SK-N-MC (cell line): Measurements from ENCODE around the gene ZNF22.

Experiments
- EZH2 ChIP-seq: fragments of 200-600 bp; sonication (generic); IDR thresholded peaks from one replicate; pipeline ENCODE4 v1.6.1; 2017; ENCODE audit warnings: antibody characterized with exemption
- POLR2AphosphoS5 ChIP-seq: IDR thresholded peaks from 2 replicates; pipeline ENCODE4 v1.6.1; 2012; ENCODE audit warnings: mild to moderate bottlenecking, low read depth, low read length, borderline replicate concordance

DNA sequence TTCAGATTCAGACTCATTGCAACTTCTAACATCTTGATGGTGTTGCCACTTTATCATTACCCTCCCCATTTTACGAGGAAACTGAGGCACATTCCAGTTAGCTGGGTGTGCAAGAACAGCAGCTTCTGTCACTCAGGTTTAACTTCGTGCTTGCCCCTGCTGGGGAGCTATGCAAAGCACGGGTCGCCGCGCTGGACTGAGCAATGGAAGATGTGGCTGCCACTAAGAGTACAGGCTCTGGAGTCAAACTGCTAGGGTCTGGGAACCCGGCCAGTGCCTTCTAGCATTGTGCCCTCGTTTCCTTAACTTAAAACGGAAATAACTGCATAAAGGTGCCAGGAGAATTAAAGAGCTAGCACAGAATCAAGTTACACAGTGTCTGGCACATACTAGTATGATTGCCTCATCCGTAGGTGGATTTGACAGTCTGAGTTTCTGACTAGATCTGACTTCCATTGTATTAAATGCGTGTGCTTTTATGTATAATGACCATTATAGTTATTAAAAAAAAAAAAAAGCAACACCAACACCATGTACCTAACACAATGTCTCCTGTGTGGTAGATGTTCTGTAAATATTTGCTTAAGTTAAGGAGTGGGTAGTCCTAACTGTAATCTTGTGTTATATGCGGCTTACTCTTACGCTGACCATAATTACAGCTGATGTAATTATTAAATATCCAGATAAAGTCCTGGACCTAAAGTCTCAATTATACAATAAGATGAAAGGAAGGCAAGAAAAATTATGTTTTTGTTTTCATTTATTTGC lies 842 bp downstream of the ZNF22 start:
- TF ChIP-seq POLR2AphosphoS5 (0 out of 2 replicates have a peak, but pooled peaks have one; percentile 32), EZH2 (no peak)
